Esophagus (tissue), 2 donors: ENCODE results near the gene HSD17B8. TPM values are rescaled to one million over a fixed set of nuclear protein-coding genes. Genes with fewer than 3 reads are reported as not detected.

Source experiments
- H3K27ac ChIP-seq, 2 donors: one replicate each; pipeline ENCODE4 v1.5.1; 2013; ENCODE audit warnings: low read depth in 2 of 2, mild to moderate bottlenecking in 2 of 2, inconsistent platforms in 1 of 2, low read length in 1 of 2, moderate library complexity in 1 of 2
- H3K27me3 ChIP-seq, 2 donors: one replicate each; pipeline ENCODE4 v1.6.1; 2013; ENCODE audit warnings: low read length in 2 of 2, control low read depth in 1 of 2, mild to moderate bottlenecking in 1 of 2; ENCODE audit not compliant: insufficient read depth in 2 of 2, control insufficient read depth in 1 of 2
- H3K36me3 ChIP-seq, 2 donors: one replicate each; pipeline ENCODE4 v1.6.1; 2013; ENCODE audit warnings: low read length in 1 of 2; ENCODE audit not compliant: control insufficient read depth in 2 of 2, insufficient read depth in 2 of 2
- H3K4me1 ChIP-seq, 2 donors: one replicate each; pipeline ENCODE4 v1.6.1; 2013; ENCODE audit warnings: low read length in 1 of 2; ENCODE audit not compliant: control insufficient read depth in 2 of 2, insufficient read depth in 2 of 2
- H3K4me3 ChIP-seq, 2 donors: one replicate each; pipeline ENCODE4 v1.5.1; 2013; ENCODE audit warnings: low read length in 2 of 2, mild to moderate bottlenecking in 2 of 2, low read depth in 1 of 2, moderate library complexity in 1 of 2
- H3K9me3 ChIP-seq, 2 donors: one replicate each; pipeline ENCODE4 v1.6.1; 2013; ENCODE audit warnings: mild to moderate bottlenecking in 2 of 2, low read depth in 1 of 2, low read length in 1 of 2, moderate library complexity in 1 of 2; ENCODE audit not compliant: control insufficient read depth in 2 of 2, insufficient read depth in 1 of 2
- WGBS, 2 donors: extraction: QIAGEN DNeasy Blood & Tissue Kit; methylation state at CpG; one replicate each; pipeline ENCODE4 v1.1.7; 2013; 5-methylcytosine and 5-hydroxymethylcytosine counted together
- polyA plus RNA-seq, 2 donors: library from polyadenylated mRNA; stranded (reverse); fragments of 200-250 nt; gene quantifications; one replicate each; pipeline ENCODE4 v1.2.3, GENCODE V29; 2013
- donor health status: healthy with polysubstance abuse.
- donor health status: Bipolar disorder and iron deficiency.

HSD17B8 gene
- polyA plus RNA-seq, 2 donors: 16.7 to 33.7 TPM

- Histone ChIP-seq H3K27me3 (no peaks in the 10 kb centered on the region), H3K9me3 (no peaks in the 10 kb centered on the region), H3K27ac (peak overlapping the region; percentile 48 to 81), H3K4me1 (peaks cover 15 to 20% of the 10 kb centered on the region in 2 donors), H3K4me3 (peak overlapping the region; percentile 77 to 92), H3K36me3 (peaks cover 5 to 25% of the 10 kb centered on the region in 2 donors)
- WGBS, 2 donors: 31 to 33% methylated on average over 17 of the region's 17 CpGs
Measured at GRCh38 chr6:33205191-33206026, 954 bp downstream of the HSD17B8 start.

DNA sequence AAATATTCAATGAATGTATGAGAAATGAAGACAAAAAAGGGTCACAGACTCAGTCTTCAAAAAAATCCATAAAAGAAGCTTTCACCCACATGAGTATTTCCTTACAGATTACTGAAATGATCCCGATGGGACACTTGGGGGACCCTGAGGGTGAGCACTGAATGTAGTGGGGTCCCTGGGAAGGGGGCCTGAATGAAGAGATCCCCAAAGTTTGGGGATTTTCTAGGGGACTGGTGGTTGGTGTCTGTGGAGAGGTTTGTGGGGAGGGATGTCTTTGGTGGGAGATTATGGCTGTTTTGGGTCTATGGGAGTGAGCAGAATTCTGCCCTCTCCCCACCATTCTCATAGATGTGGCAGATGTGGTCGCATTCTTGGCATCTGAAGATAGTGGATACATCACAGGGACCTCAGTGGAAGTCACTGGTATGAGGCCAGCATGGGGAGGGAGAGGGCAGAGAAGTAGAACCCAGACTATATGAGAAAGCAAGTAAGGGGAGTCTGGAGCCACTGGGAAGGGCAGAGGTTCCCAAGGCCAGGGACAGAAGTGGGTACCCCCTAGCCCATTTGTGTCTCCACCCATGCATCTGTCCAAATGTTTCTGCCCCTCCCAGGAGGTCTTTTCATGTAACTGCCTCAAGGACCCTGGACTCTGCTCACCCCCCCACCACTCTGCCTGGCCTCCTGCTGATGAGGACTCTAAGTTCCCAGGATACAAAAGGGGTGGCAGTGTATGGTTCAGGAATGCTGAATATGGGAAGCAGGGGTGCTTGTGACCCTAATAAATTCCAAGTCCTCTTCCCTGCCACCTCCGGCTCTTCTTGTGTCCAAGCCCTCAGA is 1.8 kb downstream of the HSD17B8 start:
- Histone ChIP-seq H3K27me3 (no peaks in the 10 kb centered on the region), H3K4me3 (no peak overlapping the region), H3K4me1 (peaks cover 15 to 18% of the 10 kb centered on the region in 2 donors), H3K9me3 (no peaks in the 10 kb centered on the region), H3K36me3 (peaks cover 5 to 25% of the 10 kb centered on the region in 2 donors), H3K27ac (peak overlapping the region in 1 of 2 donors; percentile 56)
- 83 to 85% methylated on average over 3 of the region's 3 CpGs for WGBS, 2 donors

DNA sequence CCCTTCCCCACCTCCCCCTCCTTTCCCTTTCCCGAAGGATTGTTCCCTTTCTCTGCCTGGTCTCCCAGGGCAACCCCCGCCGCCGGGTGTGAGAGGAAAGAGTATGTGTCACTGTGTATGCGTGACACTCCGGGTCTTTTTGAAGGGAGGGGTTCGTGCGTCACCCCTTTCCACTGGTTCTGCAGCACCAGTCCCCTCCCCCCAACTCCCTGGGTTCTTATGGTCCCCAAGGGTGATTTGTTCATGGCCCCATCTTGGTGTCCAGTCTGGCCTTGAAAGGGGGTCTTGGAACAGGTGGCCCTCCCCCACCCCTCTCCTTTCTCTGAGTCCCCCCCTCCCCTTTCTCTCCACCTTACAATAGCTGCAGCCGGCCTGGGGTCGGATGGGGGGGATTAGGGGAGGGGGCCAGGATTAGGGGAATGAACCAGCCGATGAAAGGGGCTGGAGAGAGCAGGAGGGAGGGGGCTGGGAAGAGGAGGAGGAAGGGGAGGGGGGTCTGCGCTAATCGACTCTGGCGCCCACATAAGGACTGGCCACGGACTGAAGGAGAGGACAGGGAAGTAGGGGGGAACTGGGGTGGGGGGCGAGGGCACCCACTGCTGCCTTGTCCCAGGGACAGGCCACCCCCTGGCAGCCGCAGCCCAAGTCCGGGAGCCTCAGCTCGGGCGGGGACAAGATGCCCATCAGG is 2.6 kb downstream of the HSD17B8 start:
- Histone ChIP-seq H3K4me1 (peaks cover 10 to 11% of the 10 kb centered on the region in 2 donors), H3K27me3 (no peaks in the 10 kb centered on the region), H3K4me3 (peak overlapping the region in 1 of 2 donors; percentile 81), H3K36me3 (peaks cover 5 to 23% of the 10 kb centered on the region in 2 donors), H3K27ac (peak overlapping the region in 1 of 2 donors; percentile 56), H3K9me3 (no peaks in the 10 kb centered on the region)
- 26 to 27% methylated on average over 13 to 20 of the region's 20 CpGs for WGBS, 2 donors

DNA sequence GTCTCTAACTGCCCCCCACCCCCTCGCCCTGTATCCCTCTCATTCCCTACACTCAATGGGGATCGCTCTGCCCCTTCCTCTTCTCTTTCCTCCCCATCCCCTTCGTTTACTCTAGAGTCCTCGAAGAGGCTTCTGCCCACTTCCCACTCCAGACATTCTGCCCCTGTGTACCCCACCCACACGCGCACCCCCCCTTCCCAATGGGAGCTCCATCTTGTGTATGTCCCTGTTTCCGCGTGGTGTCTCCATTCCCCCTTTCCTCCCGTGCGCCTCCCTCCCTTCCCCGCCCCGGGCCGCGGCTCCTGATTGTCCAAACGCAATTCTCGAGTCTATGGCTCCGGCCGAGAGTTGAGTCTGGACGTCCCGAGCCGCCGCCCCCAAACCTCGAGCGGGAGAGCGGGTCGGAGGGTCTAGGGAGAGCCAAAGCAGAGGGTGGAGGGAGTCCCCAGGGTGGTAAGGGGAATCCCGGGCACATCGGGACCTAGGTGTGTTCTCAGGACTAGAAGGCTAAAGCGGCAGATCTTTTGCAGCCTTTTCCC is 3.2 kb downstream of the HSD17B8 start:
- H3K9me3 ChIP-seq: no peaks in the 10 kb centered on the region
- H3K36me3 ChIP-seq: peaks cover 5 to 17% of the 10 kb centered on the region in 2 donors
- H3K4me3 ChIP-seq: peak overlapping the region; percentile 63 to 81
- H3K4me1 ChIP-seq: peaks cover 8 to 10% of the 10 kb centered on the region in 2 donors
- 1% methylated on average over 29 of the region's 29 CpGs for WGBS, 2 donors
- H3K27me3 ChIP-seq: no peaks in the 10 kb centered on the region
- peak overlapping the region; percentile 92 to 97 for H3K27ac ChIP-seq

DNA sequence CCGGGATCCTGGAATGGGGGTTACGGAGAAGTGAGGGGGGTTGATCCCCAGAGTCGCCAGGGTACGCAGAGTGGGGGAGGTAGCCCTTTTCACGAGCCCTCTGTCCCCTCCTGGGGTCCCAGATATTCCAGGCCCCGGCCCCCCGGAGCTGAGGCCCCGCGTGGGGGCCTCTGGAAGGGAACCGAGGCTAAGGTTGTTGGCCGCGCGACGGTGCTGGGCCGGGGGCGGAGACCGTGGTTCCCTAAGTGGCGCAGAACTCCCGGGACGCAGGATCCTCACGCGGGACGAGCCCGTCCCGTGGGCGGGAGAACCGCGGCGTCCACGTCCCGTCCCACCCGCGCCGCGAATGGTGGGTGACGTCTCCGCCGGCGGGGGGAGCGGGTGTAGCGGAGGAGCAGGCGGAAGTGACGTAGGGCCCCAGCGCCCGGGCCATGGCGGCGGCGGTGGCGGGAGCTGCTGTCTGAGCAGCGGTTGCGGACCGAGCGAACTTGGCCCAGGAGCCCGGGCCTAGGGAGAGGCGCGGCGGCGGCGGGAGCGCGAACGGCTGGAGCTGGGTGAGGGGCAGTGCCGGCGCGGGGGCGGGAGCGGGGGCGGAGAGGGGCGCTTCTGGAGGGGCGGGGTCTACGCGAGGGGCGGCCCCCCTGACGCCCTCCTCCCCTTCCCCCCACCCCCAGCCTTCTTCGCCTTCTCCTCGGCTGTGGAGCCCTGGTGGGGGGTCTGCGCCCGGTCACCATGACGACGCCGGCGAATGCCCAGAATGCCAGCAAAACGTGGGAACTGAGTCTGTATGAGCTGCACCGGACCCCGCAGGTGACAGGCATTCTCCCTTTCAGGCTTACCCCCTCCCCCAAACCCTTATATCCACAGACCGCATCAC is 3.9 kb downstream of the HSD17B8 start, which contains the start of gene RING1:
Gene RING1 (plus strand): TSS at position 410 of the 877 bp plus-strand sequence. CDS start 323 bp downstream, at position 733.
- WGBS, 2 donors: 1% methylated on average over 60 to 86 of the region's 86 CpGs

GRCh38 chr6:33209856-33210255 is 5.4 kb downstream of the HSD17B8 start:
- Histone ChIP-seq H3K4me3 (no peak overlapping the region), H3K27ac (no peak overlapping the region), H3K9me3 (no peaks in the 10 kb centered on the region), H3K4me1 (peaks cover 10 to 14% of the 10 kb centered on the region in 2 donors), H3K36me3 (peaks cover 0 to 7% of the 10 kb centered on the region in 2 donors), H3K27me3 (no peaks in the 10 kb centered on the region)
- 91 to 94% methylated on average over 10 of the region's 10 CpGs for WGBS, 2 donors

More for the DNA sequence above, 3.9 kb downstream of the HSD17B8 start, which contains the start of gene RING1:
- Histone ChIP-seq H3K4me3 (peak within 1 kb of the TSS; percentile 63 to 81), H3K27me3 (no peaks in the 10 kb centered on the region), H3K27ac (peak within 1 kb of the TSS; percentile 92 to 97), H3K9me3 (no peaks in the 10 kb centered on the region), H3K4me1 (peaks cover 10 to 14% of the 10 kb centered on the region in 2 donors), H3K36me3 (peaks cover 0 to 13% of the 10 kb centered on the region in 2 donors)

DNA sequence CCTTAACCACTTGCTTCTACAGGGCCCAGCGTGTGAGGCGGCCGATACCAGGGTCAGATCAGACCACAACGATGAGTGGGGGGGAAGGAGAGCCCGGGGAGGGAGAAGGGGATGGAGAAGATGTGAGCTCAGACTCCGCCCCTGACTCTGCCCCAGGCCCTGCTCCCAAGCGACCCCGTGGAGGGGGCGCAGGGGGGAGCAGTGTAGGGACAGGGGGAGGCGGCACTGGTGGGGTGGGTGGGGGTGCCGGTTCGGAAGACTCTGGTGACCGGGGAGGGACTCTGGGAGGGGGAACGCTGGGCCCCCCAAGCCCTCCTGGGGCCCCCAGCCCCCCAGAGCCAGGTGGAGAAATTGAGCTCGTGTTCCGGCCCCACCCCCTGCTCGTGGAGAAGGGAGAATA is 6.7 kb downstream of the HSD17B8 start:
- no peaks in the 10 kb centered on the region for H3K27me3 ChIP-seq
- H3K4me1 ChIP-seq: peaks cover 4 to 6% of the 10 kb centered on the region in 2 donors
- H3K9me3 ChIP-seq: no peaks in the 10 kb centered on the region
- no peak overlapping the region for H3K27ac ChIP-seq
- H3K36me3 ChIP-seq: peaks cover 0 to 7% of the 10 kb centered on the region in 2 donors
- WGBS, 2 donors: 78 to 86% methylated on average over 16 to 17 of the region's 17 CpGs
- no peak overlapping the region for H3K4me3 ChIP-seq

DNA sequence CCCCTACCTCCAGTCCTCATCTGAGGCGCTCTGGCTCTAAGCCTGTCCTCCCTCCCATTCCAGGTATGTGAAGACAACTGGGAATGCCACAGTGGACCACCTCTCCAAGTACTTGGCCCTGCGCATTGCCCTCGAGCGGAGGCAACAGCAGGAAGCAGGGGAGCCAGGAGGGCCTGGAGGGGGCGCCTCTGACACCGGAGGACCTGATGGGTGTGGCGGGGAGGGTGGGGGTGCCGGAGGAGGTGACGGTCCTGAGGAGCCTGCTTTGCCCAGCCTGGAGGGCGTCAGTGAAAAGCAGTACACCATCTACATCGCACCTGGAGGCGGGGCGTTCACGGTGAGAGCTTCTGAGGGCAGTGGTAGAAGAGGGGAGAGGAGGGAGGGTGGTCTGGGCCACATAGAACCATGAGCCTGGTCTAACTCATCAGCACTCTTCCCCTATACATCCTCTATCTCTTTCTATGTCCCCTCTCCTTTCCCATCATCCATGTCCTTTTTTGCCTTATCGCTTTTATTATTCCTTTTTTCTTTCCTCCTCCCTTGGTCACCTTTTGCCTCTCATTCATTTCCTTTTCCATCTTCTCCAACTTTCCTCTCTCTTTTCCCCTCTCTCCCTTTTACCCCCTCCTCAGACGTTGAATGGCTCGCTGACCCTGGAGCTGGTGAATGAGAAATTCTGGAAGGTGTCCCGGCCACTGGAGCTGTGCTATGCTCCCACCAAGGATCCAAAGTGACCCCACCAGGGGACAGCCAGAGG is 7.4 kb downstream of the HSD17B8 start:
- Histone ChIP-seq H3K27me3 (no peaks in the 10 kb centered on the region), H3K9me3 (no peaks in the 10 kb centered on the region), H3K4me3 (no peak overlapping the region), H3K4me1 (peaks cover 4 to 6% of the 10 kb centered on the region in 2 donors), H3K36me3 (peaks cover 0 to 7% of the 10 kb centered on the region in 2 donors), H3K27ac (no peak overlapping the region)
- WGBS, 2 donors: 83 to 84% methylated on average over 15 to 18 of the region's 18 CpGs
